GM23338 (cell line): Measurements from ENCODE around the gene RIOK1. TPM values are rescaled to one million over a fixed set of nuclear protein-coding genes. Genes with fewer than 3 reads are reported as not detected.

Source experiments
- ATAC-seq: fragments of 200-7000 bp; cut with Tn5 transposase; 3 replicates; pipeline ENCODE4 v1.9.1; 2020
- DNase-seq: peaks from one replicate; pipeline ENCODE4 v3.0.0-alpha.2; 2015; ENCODE audit warnings: low spot score
- H2AFZ ChIP-seq: fragments of 200-600 bp; sonication (generic); 2 replicates; pipeline ENCODE4 v1.8.0; 2016; ENCODE audit warnings: antibody characterized with exemption, mild to moderate bottlenecking, moderate library complexity
- H3F3A ChIP-seq: fragments of 200-600 bp; sonication (generic); replicated peaks from 2 replicates; pipeline ENCODE4 v1.8.0; 2017; ENCODE audit warnings: antibody characterized with exemption, mixed run types, low read depth
- H3K27ac ChIP-seq: fragments of 200-600 bp; sonication (generic); 2 replicates; pipeline ENCODE4 v1.6.1; 2016; ENCODE audit warnings: low read depth
- H3K27me3 ChIP-seq: fragments of 200-600 bp; sonication (generic); 2 replicates; pipeline ENCODE4 v1.8.0; 2016; ENCODE audit warnings: mild to moderate bottlenecking, mixed run types, moderate library complexity; ENCODE audit not compliant: insufficient read depth
- H3K36me3 ChIP-seq: fragments of 200-600 bp; sonication (generic); 2 replicates; pipeline ENCODE4 v1.8.0; 2016; ENCODE audit warnings: mild to moderate bottlenecking; ENCODE audit not compliant: insufficient read depth
- H3K4me1 ChIP-seq: fragments of 200-600 bp; sonication (generic); 2 replicates; pipeline ENCODE4 v1.8.0; 2016; ENCODE audit warnings: mild to moderate bottlenecking, moderate library complexity; ENCODE audit not compliant: insufficient read depth
- H3K4me2 ChIP-seq: fragments of 200-600 bp; sonication (generic); 2 replicates; pipeline ENCODE4 v1.7.1; 2017; ENCODE audit warnings: mixed run types
- H3K4me3 ChIP-seq: fragments of 200-600 bp; sonication (generic); 2 replicates; pipeline ENCODE4 v1.6.1; 2016; ENCODE audit warnings: mixed run types
- H3K79me2 ChIP-seq: fragments of 200-600 bp; sonication (generic); replicated peaks from 2 replicates; pipeline ENCODE4 v1.8.0; 2017; ENCODE audit warnings: mild to moderate bottlenecking; ENCODE audit not compliant: insufficient read depth
- H3K9me2 ChIP-seq: fragments of 200-600 bp; sonication (generic); 2 replicates; pipeline ENCODE4 v1.8.0; 2017; ENCODE audit not compliant: insufficient read depth
- H4K20me1 ChIP-seq: fragments of 200-600 bp; sonication (generic); replicated peaks from 2 replicates; pipeline ENCODE4 v1.8.0; 2017; ENCODE audit warnings: mild to moderate bottlenecking; ENCODE audit not compliant: insufficient read depth
- H3K27ac Mint-ChIP-seq: 2 replicates; pipeline ENCODE4 v1.8.0; 2020; ENCODE audit warnings: inconsistent platforms, mild to moderate bottlenecking, moderate library complexity, mixed read lengths
- H3K27me3 Mint-ChIP-seq: 3 replicates; pipeline ENCODE4 v1.8.0; 2022; ENCODE audit warnings: low read depth, mild to moderate bottlenecking, moderate library complexity, mixed read lengths, inconsistent platforms; ENCODE audit not compliant: insufficient read depth, poor library complexity
- H3K36me3 Mint-ChIP-seq: 3 replicates; pipeline ENCODE4 v1.8.0; 2021; ENCODE audit warnings: low read depth, mild to moderate bottlenecking, inconsistent platforms, moderate library complexity, mixed read lengths
- H3K4me1 Mint-ChIP-seq: 3 replicates; pipeline ENCODE4 v1.8.0; 2020; ENCODE audit warnings: mild to moderate bottlenecking, inconsistent platforms, mixed read lengths
- H3K4me3 Mint-ChIP-seq: 3 replicates; pipeline ENCODE4 v1.8.0; 2021; ENCODE audit warnings: moderate library complexity, mild to moderate bottlenecking, inconsistent platforms, mixed read lengths
- H3K9me3 Mint-ChIP-seq: 3 replicates; pipeline ENCODE4 v1.8.0; 2020; ENCODE audit warnings: moderate library complexity, mild to moderate bottlenecking, inconsistent platforms, mixed read lengths
- CREB1 ChIP-seq: fragments of 250-450 bp; sonication (Bioruptor Pico); IDR thresholded peaks from 2 replicates; pipeline ENCODE4 v1.5.0; 2020; ENCODE audit warnings: low read depth, mild to moderate bottlenecking, moderate library complexity
- JUNB ChIP-seq: IDR thresholded peaks from one replicate; pipeline ENCODE4 v1.6.1; 2016; ENCODE audit warnings: antibody characterized with exemption; ENCODE audit not compliant: unreplicated experiment
- NANOG ChIP-seq: IDR thresholded peaks from 2 replicates; pipeline ENCODE4 v1.6.1; 2016; ENCODE audit warnings: antibody characterized with exemption, borderline replicate concordance
- ZNF114 ChIP-seq: fragments of 250-450 bp; sonication (Bioruptor Pico); IDR thresholded peaks from 2 replicates; pipeline ENCODE4 v1.5.0; 2020; ENCODE audit warnings: mild to moderate bottlenecking, moderate library complexity
- polyA plus RNA-seq: library from polyadenylated mRNA; unstranded; fragments of >200 nt; fragmentation: Nextera tagmentation; extraction: Ambion mirVana; gene quantifications from 2 replicates; pipeline ENCODE4 v1.2.1, GENCODE V29; 2016
- total RNA-seq: library from RNA; depleted of rRNA; stranded (reverse); fragments of >200 nt; shearing (Covaris generic); gene quantifications from 2 replicates; pipeline ENCODE4 v1.2.3, GENCODE V29; 2014
- TF ChIP-seq, protein P1 (sequence below): IDR thresholded peaks from one replicate; pipeline ENCODE4 v1.6.1; 2018; ENCODE audit warnings: antibody characterized with exemption; ENCODE audit not compliant: unreplicated experiment
- TF ChIP-seq, protein P2 (sequence below): IDR thresholded peaks from 2 replicates; pipeline ENCODE4 v1.6.1; 2016; ENCODE audit warnings: antibody characterized with exemption

RIOK1 gene
- total and polyA plus RNA-seq, 2 experiments from 2014 or later: 15.5 to 34.3 TPM

DNA sequence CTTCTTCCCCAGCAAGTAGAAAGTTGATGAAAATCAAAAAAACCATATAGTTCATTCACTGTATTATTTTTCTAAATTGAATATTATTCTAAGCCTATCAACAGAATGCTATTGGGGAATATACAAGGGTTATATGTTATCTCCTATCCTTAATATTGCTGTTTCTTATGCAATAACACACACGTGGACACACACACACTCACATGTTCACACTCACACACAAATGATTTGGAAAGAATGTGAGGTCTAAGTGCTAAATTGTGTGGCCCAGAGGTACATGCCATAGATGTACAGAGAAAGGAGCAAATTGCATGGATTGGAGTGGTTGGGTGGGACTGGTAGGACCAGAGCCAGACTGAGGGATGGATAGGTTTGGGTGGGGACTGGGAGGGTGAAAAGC lies 45.1 kb downstream of the RIOK1 start (continued):
- TF ChIP-seq, protein P1, sequence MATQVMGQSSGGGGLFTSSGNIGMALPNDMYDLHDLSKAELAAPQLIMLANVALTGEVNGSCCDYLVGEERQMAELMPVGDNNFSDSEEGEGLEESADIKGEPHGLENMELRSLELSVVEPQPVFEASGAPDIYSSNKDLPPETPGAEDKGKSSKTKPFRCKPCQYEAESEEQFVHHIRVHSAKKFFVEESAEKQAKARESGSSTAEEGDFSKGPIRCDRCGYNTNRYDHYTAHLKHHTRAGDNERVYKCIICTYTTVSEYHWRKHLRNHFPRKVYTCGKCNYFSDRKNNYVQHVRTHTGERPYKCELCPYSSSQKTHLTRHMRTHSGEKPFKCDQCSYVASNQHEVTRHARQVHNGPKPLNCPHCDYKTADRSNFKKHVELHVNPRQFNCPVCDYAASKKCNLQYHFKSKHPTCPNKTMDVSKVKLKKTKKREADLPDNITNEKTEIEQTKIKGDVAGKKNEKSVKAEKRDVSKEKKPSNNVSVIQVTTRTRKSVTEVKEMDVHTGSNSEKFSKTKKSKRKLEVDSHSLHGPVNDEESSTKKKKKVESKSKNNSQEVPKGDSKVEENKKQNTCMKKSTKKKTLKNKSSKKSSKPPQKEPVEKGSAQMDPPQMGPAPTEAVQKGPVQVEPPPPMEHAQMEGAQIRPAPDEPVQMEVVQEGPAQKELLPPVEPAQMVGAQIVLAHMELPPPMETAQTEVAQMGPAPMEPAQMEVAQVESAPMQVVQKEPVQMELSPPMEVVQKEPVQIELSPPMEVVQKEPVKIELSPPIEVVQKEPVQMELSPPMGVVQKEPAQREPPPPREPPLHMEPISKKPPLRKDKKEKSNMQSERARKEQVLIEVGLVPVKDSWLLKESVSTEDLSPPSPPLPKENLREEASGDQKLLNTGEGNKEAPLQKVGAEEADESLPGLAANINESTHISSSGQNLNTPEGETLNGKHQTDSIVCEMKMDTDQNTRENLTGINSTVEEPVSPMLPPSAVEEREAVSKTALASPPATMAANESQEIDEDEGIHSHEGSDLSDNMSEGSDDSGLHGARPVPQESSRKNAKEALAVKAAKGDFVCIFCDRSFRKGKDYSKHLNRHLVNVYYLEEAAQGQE: no peak

DNA sequence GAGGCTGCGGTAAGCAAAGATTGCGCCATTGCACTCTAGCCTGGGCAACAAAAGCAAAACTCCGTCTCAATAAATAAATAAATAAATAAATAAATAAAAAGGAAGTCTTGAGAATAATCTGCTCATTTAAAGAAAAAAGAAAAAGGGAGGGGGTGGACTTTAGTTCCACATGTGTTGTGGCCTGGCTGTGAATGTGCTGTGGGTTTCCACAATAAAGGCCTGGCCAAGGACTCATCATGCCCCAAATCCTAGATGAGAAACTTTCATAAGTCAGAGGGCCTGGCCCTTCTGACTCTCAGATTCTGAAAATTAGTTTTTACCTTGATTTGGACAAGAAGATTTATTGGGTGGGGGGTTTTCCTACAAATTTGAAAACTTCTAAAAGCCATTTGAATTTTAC lies 48.4 kb downstream of the RIOK1 start:
- no peak for ATAC-seq
- Histone ChIP-seq H3K4me2 (no peak overlapping the region), H3F3A (no peaks in the 10 kb centered on the region), H3K36me3 (no peaks in the 10 kb centered on the region), H3K4me3 (no peak overlapping the region), H3K27ac (no peak overlapping the region), H3K27me3 (no peaks in the 10 kb centered on the region), H3K4me1 (no peaks in the 10 kb centered on the region), H2AFZ (no peak overlapping the region), H3K79me2 (no peaks in the 10 kb centered on the region), H4K20me1 (no peaks in the 10 kb centered on the region), H3K9me2 (no peaks in the 10 kb centered on the region)
- Mint-ChIP-seq H3K4me1 (0 out of 3 replicates have a peak, but pooled peaks cover 3% of the 10 kb centered on the region), H3K4me3 (no peak overlapping the region), H3K36me3 (no peaks in the 10 kb centered on the region), H3K9me3 (peaks cover 4% of the 10 kb centered on the region; the same call in 2 of the 3 replicates), H3K27me3 (no peaks in the 10 kb centered on the region), H3K27ac (no peak overlapping the region)
- DNase-seq: no peak
- TF ChIP-seq NANOG: no peak
- TF ChIP-seq, protein P1: no peak
- TF ChIP-seq CREB1 (CRISPR knock-in tag): no peak
- no peak for TF ChIP-seq JUNB
- TF ChIP-seq ZNF114: no peak

DNA sequence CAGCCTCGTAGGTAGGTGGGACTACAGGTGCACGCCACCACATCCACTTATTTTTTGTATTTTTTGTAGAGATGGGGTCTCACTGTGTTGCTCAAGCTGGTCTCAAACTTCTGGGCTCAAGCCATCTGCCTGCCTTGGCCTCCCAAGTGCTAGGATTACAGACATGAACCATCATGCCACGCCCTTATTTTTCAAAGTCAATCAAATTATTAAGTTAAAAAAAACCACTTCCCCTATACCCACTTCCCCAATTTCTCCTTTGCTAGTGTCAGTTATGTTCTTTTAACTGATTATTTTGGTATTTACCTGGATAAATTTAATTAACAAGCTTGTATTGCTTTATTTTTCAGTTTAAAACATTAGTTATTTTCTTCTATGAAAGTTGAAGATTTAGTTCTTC lies 49.6 kb downstream of the RIOK1 start:
- Mint-ChIP-seq H3K9me3 (peaks cover 4% of the 10 kb centered on the region; the same call in 2 of the 3 replicates), H3K27ac (no peak overlapping the region), H3K36me3 (no peaks in the 10 kb centered on the region), H3K27me3 (no peaks in the 10 kb centered on the region), H3K4me3 (no peak overlapping the region), H3K4me1 (no peaks in the 10 kb centered on the region)
- H3K79me2 ChIP-seq: no peaks in the 10 kb centered on the region
- no peak for ATAC-seq
- no peak overlapping the region for H3K4me3 ChIP-seq
- H4K20me1 ChIP-seq: no peaks in the 10 kb centered on the region
- H2AFZ ChIP-seq: no peak overlapping the region
- no peak overlapping the region for H3K4me2 ChIP-seq
- no peak overlapping the region for H3K27ac ChIP-seq
- H3K36me3 ChIP-seq: no peaks in the 10 kb centered on the region
- no peaks in the 10 kb centered on the region for H3K9me2 ChIP-seq
- H3F3A ChIP-seq: no peaks in the 10 kb centered on the region
- DNase-seq: no peak
- no peaks in the 10 kb centered on the region for H3K4me1 ChIP-seq
- no peaks in the 10 kb centered on the region for H3K27me3 ChIP-seq
- TF ChIP-seq, protein P2, sequence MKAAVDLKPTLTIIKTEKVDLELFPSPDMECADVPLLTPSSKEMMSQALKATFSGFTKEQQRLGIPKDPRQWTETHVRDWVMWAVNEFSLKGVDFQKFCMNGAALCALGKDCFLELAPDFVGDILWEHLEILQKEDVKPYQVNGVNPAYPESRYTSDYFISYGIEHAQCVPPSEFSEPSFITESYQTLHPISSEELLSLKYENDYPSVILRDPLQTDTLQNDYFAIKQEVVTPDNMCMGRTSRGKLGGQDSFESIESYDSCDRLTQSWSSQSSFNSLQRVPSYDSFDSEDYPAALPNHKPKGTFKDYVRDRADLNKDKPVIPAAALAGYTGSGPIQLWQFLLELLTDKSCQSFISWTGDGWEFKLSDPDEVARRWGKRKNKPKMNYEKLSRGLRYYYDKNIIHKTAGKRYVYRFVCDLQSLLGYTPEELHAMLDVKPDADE: no peak
- TF ChIP-seq NANOG: no peak
- no peak for TF ChIP-seq JUNB
